DOHH2 (cell line): ENCODE measurements around the gene SDC4.

Experiments used
- EZH2phosphoT487 ChIP-seq: fragments of 200-600 bp; sonication (generic); IDR thresholded peaks from 2 replicates; pipeline ENCODE4 v1.6.1; 2017; ENCODE audit warnings: borderline replicate concordance, mild to moderate bottlenecking, antibody characterized with exemption, low read length, moderate library complexity, mixed read lengths
- TF ChIP-seq, protein P1 (sequence below): fragments of 200-600 bp; sonication (generic); IDR thresholded peaks from one replicate; pipeline ENCODE4 v1.5.1; 2014; ENCODE audit warnings: antibody characterized with exemption, mild to moderate bottlenecking, low read depth, low read length; ENCODE audit not compliant: poor library complexity, severe bottlenecking

DNA sequence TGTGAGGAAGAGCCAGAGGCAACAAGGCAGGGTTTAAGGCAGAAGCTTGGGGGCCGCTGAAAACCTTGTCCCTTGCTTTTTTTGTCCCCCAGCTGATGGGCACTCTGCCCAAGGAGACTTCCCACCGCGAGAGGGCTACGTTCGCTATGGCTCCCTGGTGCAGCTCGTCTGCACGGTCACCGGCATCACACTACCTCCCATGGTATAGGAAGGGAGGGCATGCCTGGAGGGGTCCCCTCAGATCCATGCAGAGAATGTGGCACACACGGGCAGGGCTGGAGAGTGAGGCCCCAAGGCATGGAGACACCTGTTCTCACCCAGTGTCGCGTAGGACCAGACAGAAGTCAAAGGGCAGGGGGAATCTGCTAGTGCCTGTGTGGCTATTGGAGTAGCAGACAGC lies 34.3 kb downstream of the SDC4 start:
- TF ChIP-seq, protein P1, sequence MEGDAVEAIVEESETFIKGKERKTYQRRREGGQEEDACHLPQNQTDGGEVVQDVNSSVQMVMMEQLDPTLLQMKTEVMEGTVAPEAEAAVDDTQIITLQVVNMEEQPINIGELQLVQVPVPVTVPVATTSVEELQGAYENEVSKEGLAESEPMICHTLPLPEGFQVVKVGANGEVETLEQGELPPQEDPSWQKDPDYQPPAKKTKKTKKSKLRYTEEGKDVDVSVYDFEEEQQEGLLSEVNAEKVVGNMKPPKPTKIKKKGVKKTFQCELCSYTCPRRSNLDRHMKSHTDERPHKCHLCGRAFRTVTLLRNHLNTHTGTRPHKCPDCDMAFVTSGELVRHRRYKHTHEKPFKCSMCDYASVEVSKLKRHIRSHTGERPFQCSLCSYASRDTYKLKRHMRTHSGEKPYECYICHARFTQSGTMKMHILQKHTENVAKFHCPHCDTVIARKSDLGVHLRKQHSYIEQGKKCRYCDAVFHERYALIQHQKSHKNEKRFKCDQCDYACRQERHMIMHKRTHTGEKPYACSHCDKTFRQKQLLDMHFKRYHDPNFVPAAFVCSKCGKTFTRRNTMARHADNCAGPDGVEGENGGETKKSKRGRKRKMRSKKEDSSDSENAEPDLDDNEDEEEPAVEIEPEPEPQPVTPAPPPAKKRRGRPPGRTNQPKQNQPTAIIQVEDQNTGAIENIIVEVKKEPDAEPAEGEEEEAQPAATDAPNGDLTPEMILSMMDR: no peak
- TF ChIP-seq EZH2phosphoT487: no peak
